GM12801 (cell line): Measurements from ENCODE around the gene NCK2.

ENCODE experiments used
- TF ChIP-seq, protein P1 (sequence below): IDR thresholded peaks from one replicate; pipeline ENCODE4 v1.5.1; 2011; ENCODE audit warnings: control low read depth; ENCODE audit not compliant: insufficient read length; ENCODE audit errors: extremely low read depth

Gene NCK2

DNA sequence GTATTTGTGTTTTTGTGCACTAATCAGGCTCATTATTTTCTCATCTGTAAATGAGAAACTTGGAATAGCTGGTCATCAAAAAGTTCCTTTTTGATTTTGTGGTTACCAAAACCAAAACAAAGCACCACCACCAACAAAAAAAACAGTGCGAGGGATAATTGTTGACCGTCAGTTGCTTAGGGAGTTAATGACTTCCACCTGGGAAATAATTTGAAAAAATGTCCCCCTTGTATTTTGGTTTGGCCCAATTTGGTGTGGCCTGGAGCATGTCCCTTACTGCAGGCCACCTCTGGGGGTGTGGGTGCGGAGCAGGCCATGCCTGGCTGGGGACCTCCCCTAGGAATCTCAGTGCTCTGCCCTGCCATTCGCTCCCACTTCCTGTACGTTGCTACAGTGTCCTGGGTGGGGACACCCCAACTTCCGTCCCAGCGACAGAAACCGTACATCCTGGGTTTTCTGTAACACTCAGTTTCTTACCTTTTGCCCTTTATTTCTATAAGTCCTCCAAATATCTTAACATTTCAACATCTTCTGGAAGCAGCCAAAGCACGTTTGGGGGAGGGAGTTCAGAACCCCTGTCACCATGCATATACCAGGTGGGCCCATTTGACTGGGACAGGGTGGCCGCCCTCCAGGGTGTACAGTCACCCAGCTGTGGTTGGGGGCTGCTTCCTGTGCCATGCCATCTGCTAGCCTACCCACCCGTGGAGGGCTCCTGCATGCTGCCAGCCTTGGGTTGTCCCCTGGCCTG, 31.3 kb downstream of the NCK2 start:
- TF ChIP-seq, protein P1, sequence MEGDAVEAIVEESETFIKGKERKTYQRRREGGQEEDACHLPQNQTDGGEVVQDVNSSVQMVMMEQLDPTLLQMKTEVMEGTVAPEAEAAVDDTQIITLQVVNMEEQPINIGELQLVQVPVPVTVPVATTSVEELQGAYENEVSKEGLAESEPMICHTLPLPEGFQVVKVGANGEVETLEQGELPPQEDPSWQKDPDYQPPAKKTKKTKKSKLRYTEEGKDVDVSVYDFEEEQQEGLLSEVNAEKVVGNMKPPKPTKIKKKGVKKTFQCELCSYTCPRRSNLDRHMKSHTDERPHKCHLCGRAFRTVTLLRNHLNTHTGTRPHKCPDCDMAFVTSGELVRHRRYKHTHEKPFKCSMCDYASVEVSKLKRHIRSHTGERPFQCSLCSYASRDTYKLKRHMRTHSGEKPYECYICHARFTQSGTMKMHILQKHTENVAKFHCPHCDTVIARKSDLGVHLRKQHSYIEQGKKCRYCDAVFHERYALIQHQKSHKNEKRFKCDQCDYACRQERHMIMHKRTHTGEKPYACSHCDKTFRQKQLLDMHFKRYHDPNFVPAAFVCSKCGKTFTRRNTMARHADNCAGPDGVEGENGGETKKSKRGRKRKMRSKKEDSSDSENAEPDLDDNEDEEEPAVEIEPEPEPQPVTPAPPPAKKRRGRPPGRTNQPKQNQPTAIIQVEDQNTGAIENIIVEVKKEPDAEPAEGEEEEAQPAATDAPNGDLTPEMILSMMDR: no peak

DNA sequence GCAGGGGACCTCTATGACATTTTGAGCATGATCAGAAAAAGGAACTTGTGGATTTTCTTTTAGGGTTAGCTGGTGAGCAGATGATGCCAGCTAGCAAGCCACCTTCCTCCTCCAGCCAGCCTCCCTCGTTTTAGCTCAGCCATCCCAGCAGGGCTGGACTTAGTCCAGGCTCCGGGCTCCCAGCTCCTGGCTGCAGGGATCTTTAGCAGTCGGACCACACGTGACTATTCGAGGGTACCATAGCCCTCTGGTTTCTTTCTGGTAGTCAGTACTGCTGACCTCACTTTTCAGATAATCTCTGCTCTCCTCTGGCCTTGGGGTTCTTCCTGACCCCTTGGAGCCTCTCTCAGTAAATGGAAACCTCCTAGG, 31.8 kb downstream of the NCK2 start:
- TF ChIP-seq, protein P1: no peak

GRCh38 chr2:105777031-105777482, 32.3 kb downstream of the NCK2 start:
- TF ChIP-seq, protein P1: no peak

- TF ChIP-seq, protein P1: no peak
Measured at GRCh38 chr2:105777506-105778055, 32.9 kb downstream of the NCK2 start.

DNA sequence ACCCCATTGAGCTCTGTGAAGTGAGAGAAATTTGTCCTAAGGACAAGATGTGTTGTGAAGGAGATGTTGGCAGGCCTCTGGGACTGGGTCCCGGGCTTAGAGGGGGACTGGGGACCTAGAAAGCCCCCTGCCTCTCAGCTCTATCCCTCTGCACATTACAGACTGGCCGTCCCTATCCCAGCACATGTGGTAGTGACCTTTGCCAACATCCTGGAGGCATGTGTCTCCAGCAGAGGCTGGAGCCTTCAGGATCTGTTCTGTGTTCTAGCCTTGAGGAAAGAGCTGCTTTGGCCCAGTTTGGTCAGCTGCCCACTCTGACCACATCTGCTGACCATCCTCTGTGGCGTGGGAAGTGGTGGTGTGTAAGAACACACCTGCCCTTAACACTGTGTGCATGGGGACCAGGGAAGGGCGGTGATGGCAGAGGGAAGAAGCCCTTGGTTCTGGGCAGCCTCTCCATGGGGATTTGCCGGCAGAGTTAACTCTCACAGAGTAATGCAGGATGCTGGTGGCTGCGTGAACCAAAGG, 33.4 kb downstream of the NCK2 start:
- TF ChIP-seq, protein P1: no peak

DNA sequence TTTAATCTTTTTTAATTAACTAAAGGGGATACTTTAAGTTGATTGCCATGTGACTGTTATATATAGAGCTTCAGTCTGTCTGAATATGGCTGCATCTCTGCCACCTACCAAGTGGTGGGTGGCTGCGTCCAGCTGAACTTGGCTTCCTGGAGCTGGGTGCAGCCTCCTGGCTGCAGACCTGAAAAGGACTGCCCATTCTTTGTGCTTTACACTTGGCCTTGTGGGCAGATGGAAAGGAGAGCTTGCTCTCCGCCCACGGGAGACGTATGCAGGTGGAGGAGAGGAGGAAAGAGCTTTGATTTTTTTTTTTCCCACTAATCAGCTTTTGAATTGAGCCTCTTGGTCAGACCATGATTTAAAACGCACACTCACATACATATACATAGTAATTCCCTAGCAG, 34.7 kb downstream of the NCK2 start:
- TF ChIP-seq, protein P1: no peak

DNA sequence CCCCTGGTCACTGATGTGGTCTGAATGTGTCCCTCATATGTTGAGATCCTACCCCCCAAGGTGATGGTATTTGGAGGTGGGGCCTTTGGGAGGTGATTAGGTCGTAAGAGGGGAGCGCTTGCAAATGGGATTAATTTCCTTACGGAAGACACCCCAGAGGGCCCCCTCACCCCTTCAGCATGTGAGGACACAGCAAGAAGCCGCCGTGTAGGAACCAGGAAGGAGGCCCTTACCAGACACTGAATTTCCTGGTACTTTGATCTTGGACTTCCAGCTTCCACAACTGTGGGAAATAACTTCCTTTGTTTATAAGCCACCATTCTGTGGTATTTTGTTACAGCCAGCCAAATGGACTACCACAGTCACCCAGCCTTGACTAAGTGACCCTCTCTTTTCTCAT, 35.9 kb downstream of the NCK2 start:
- TF ChIP-seq, protein P1: no peak
